NB4 (cell line): Measurements from ENCODE around the gene OR5B2.

Experiments used
- POLR2A ChIP-seq: IDR thresholded peaks from 2 replicates; pipeline ENCODE4 v1.6.1; 2011; ENCODE audit warnings: mild to moderate bottlenecking; ENCODE audit not compliant: insufficient read length; ENCODE audit errors: extremely low read depth
- TF ChIP-seq, protein P1 (sequence below): IDR thresholded peaks from one replicate; pipeline ENCODE4 v1.5.1; 2012; ENCODE audit warnings: low read depth, low read length

DNA sequence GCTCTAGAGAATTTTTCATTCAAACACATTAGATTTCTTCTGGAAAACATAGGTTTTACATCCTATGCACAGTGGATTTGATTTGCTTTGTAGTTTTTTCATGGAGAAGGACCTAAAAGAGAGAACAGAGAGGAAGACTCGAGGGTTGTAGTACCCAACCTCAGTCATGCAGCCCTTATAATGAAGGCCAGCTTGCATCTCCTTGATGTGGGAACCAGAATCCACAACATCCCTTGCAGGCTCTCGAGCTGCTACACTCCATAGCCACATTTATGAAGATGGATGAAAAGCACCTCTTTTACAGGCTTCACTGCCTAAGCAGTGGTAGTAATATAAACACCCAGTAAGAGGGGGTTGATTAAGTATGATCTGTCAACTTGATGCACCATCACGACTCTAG lies 23.7 kb upstream of the OR5B2 start:
- no peak for TF ChIP-seq POLR2A
- TF ChIP-seq, protein P1, sequence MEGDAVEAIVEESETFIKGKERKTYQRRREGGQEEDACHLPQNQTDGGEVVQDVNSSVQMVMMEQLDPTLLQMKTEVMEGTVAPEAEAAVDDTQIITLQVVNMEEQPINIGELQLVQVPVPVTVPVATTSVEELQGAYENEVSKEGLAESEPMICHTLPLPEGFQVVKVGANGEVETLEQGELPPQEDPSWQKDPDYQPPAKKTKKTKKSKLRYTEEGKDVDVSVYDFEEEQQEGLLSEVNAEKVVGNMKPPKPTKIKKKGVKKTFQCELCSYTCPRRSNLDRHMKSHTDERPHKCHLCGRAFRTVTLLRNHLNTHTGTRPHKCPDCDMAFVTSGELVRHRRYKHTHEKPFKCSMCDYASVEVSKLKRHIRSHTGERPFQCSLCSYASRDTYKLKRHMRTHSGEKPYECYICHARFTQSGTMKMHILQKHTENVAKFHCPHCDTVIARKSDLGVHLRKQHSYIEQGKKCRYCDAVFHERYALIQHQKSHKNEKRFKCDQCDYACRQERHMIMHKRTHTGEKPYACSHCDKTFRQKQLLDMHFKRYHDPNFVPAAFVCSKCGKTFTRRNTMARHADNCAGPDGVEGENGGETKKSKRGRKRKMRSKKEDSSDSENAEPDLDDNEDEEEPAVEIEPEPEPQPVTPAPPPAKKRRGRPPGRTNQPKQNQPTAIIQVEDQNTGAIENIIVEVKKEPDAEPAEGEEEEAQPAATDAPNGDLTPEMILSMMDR: no peak
